Measurements from ENCODE around the gene SMG7. TPM values are rescaled to one million over a fixed set of nuclear protein-coding genes. Genes with fewer than 3 reads are reported as not detected.

Gene SMG7
- total and polyA plus RNA-seq, 2 of the 4 experiments (the other 2 are of a cell fraction) = 18.1 to 22.6 TPM

DNA sequence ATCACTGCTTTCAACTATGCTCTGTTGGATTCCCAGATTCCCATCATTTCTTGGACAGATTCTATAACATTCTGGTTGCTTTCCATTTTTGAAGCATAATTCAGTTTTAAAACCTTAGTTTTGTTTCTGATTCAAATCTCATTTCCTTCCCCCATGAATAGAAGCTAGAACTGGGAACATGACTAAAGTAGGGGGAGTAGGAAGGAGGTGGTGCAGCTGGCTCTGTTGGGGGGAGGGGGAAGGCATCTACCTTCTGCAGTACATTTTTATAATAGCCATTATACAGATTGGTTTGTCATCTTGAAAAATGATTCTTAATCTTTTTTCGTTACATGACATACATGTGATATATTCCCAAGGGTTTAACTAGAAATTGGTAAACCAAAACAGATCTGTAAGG is 48.1 kb downstream of the SMG7 start:
- TF ChIP-seq MAFK (IDR thresholded peaks at IDR 0.05; ENCODE audit: low read depth, low read length) (no peak), MAZ (IDR thresholded peaks at IDR 0.05; ENCODE audit: borderline replicate concordance, low read depth, low read length) (no peak), BHLHE40 (IDR thresholded peaks at IDR 0.05; ENCODE audit: low read depth, low read length) (no peak)
- TF ChIP-seq, protein P1, sequence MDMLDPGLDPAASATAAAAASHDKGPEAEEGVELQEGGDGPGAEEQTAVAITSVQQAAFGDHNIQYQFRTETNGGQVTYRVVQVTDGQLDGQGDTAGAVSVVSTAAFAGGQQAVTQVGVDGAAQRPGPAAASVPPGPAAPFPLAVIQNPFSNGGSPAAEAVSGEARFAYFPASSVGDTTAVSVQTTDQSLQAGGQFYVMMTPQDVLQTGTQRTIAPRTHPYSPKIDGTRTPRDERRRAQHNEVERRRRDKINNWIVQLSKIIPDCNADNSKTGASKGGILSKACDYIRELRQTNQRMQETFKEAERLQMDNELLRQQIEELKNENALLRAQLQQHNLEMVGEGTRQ (IDR thresholded peaks at IDR 0.05; ENCODE audit: low read depth, low read length) = no peak
- TF ChIP-seq, protein P2, sequence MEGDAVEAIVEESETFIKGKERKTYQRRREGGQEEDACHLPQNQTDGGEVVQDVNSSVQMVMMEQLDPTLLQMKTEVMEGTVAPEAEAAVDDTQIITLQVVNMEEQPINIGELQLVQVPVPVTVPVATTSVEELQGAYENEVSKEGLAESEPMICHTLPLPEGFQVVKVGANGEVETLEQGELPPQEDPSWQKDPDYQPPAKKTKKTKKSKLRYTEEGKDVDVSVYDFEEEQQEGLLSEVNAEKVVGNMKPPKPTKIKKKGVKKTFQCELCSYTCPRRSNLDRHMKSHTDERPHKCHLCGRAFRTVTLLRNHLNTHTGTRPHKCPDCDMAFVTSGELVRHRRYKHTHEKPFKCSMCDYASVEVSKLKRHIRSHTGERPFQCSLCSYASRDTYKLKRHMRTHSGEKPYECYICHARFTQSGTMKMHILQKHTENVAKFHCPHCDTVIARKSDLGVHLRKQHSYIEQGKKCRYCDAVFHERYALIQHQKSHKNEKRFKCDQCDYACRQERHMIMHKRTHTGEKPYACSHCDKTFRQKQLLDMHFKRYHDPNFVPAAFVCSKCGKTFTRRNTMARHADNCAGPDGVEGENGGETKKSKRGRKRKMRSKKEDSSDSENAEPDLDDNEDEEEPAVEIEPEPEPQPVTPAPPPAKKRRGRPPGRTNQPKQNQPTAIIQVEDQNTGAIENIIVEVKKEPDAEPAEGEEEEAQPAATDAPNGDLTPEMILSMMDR (conservative IDR thresholded peaks at IDR 0.05; ENCODE audit: low read depth, low read length) = no peak
- no peak overlapping the region for H3K56ac ChIP-seq (ENCODE audit: extremely low read depth, insufficient read depth, low read length)
- WGBS, 2 experiments (ENCODE audit: extremely low coverage in 2 of 2, insufficient read length in 1 of 2) = no CpG with 5 or more reads among the region's 1 CpG

More for the DNA sequence above, 48.1 kb downstream of the SMG7 start:
- dilution Hi-C loops (cut with HindIII; ENCODE audit: low sequenced_read_pairs, unreplicated experiment) (no loop called here), intact Hi-C loops (cut with micrococcal nuclease) (no loop called here), in situ Hi-C loops (cut with MboI; ENCODE audit: low sequenced_read_pairs) (no loop called here)
- no peak overlapping the region for H2BK15ac ChIP-seq (ENCODE audit: low read depth, low read length)
- no TSS peak for BruUV-seq (replicated peaks)
- H2AFZ ChIP-seq (replicated peaks; ENCODE audit: low read length, poor library complexity) = no peak overlapping the region
- H3K4me3 ChIP-seq (ENCODE audit: insufficient read depth, low read depth, low read length) = no peak overlapping the region
- H3K18ac ChIP-seq (ENCODE audit: low read depth, low read length) = no peak overlapping the region
- ATAC-seq (ENCODE audit: low read depth) (no peak), DNase-seq (no peak)
- H2BK5ac ChIP-seq (ENCODE audit: low read depth, low read length, poor library complexity, severe bottlenecking) = no peak overlapping the region
- H3K4me1 ChIP-seq (ENCODE audit: control insufficient read depth, insufficient read depth, low read length) = peaks cover 2% of the 10 kb centered on the region; the same call in 1 of the 2 replicates
- H3K4me2 ChIP-seq (ENCODE audit: low read depth, low read length) = no peak overlapping the region
- peaks cover 5% of the 10 kb centered on the region for H3K9me1 ChIP-seq (ENCODE audit: insufficient read depth, low read length)
- H2AK5ac ChIP-seq (ENCODE audit: low read depth, low read length) = no peak overlapping the region
- no peak overlapping the region for H3K23ac ChIP-seq (ENCODE audit: low read depth, low read length)
- H3K27me3 ChIP-seq (ENCODE audit: control insufficient read depth, insufficient read depth, low read length) = no peaks in the 10 kb centered on the region
- H3K4ac ChIP-seq (ENCODE audit: low read depth, low read length) = no peak overlapping the region
- no peak overlapping the region for H3K14ac ChIP-seq (replicated peaks; ENCODE audit: low read depth, low read length)
- ChIA-PET CTCF (interaction anchor here (0.6 kb wide), 1 partner anchor 89 kb away, joined by 3 read pairs; no protein-coding TSS in a partner anchor), POLR2A (ENCODE audit: unreplicated experiment) (no interaction called here)
- peaks cover 11 to 22% of the 10 kb centered on the region in 2 experiments for H3K79me1 ChIP-seq (ENCODE audit: low read depth in 1 of 2, low read length in 2 of 2)
- no peaks in the 10 kb centered on the region; the same call in 1 of the 2 replicates for H4K20me1 ChIP-seq (ENCODE audit: insufficient read depth, low read length)
- no peak overlapping the region for H4K91ac ChIP-seq (ENCODE audit: insufficient read depth, low read depth, low read length)
- no peaks in the 10 kb centered on the region for H3K9me3 ChIP-seq (ENCODE audit: control insufficient read depth, insufficient read depth, low read length)
- no peak overlapping the region for H2BK120ac ChIP-seq (ENCODE audit: low read depth, low read length)
- no peak overlapping the region for H2AK9ac ChIP-seq (replicated peaks; ENCODE audit: low read depth, low read length, poor library complexity)
- no peak overlapping the region for H4K5ac ChIP-seq (ENCODE audit: low read depth, low read length)
- no peak overlapping the region for H3K27ac ChIP-seq (ENCODE audit: insufficient read depth, low read length)
- H4K8ac ChIP-seq (ENCODE audit: low read depth in 2 of 2, low read length in 2 of 2) = no peak overlapping the region
- H3K36me3 ChIP-seq (ENCODE audit: control insufficient read depth, insufficient read depth, low read length) = peaks cover 9% of the 10 kb centered on the region
- H3K9ac ChIP-seq (ENCODE audit: low read depth, low read length) = no peak overlapping the region
- H2BK20ac ChIP-seq (ENCODE audit: low read depth, low read length) = no peak overlapping the region

All from IMR-90 (cell line).